ENCODE measurements around the gene SKI. TPM values are rescaled to one million over a fixed set of nuclear protein-coding genes. Genes with fewer than 3 reads are reported as not detected.

Gene SKI
- total RNA-seq: 10 to 100 TPM; 24.4 to 52.4 (median 32.2) TPM

DNA sequence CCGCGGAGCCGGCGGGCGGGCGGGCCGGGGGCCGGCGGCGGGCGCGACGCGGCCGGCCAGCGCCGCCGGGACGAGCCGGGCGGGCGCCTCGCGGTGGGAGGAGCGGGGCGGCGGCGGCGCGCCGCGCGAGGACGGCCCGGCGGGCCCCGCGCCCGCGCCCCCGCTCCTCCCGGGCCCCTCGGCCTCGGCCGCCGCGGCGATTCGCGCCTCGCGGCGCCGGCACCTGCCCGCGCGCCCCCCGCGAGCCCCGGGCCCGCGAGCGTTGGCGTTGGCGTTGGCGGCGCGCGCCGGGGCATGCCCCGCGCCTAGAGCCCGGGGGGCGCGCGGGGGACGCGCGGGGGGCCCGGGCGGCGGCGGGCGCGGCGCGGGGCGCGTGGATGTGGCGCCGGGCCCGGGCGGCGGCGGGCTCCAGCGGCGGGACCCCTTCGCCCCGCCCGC, at the start of gene SKI:
Gene SKI, plus strand, starts transcription at position 163 of the 438 bp plus-strand sequence. CDS start 448 bp downstream, outside the sequence.
- Histone ChIP-seq H3K27ac (peak within 1 kb of the TSS; percentile 98 to 100 (median 100)), H3K36me3 (no peaks in the 10 kb centered on the region), H3K27me3 (no peaks in the 10 kb centered on the region), H3K4me3 (peak within 1 kb of the TSS; percentile 86 to 97 (median 95)), H3K4me1 (peaks cover 15 to 49% (median 46%) of the 10 kb centered on the region in 4 donors), H3K9me3 (no peaks in the 10 kb centered on the region)
- intact Hi-C loops (cut with DNase I; ENCODE audit: low total_unique reads) (no loop called here), in situ Hi-C loops (cut with MboI; ENCODE audit: low pct_ligation_motif_present in 1 of 4, low pct_unique_long_range_greater_than_20kb in 1 of 4, low sequenced_read_pairs in 3 of 4) (no loop called here)
- no peak for DNase-seq
- TF ChIP-seq EP300 (IDR thresholded peaks at IDR 0.05; ENCODE audit: low read depth) (no peak), POLR2A (IDR thresholded peaks at IDR 0.05) (no peak), POLR2AphosphoS5 (IDR thresholded peaks at IDR 0.05) (no peak)
- TF ChIP-seq, protein P1, sequence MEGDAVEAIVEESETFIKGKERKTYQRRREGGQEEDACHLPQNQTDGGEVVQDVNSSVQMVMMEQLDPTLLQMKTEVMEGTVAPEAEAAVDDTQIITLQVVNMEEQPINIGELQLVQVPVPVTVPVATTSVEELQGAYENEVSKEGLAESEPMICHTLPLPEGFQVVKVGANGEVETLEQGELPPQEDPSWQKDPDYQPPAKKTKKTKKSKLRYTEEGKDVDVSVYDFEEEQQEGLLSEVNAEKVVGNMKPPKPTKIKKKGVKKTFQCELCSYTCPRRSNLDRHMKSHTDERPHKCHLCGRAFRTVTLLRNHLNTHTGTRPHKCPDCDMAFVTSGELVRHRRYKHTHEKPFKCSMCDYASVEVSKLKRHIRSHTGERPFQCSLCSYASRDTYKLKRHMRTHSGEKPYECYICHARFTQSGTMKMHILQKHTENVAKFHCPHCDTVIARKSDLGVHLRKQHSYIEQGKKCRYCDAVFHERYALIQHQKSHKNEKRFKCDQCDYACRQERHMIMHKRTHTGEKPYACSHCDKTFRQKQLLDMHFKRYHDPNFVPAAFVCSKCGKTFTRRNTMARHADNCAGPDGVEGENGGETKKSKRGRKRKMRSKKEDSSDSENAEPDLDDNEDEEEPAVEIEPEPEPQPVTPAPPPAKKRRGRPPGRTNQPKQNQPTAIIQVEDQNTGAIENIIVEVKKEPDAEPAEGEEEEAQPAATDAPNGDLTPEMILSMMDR (IDR thresholded peaks at IDR 0.05): no peak
- WGBS, 2 donors (ENCODE audit: low coverage in 1 of 2): 1% methylated on average over 17 of the region's 100 CpGs; no CpG with 5 or more reads in 1 of the 2 donors

- no peak for DNase-seq
- no peak overlapping the region for H3K27ac ChIP-seq
- no peak overlapping the region for H3K4me3 ChIP-seq
- TF ChIP-seq POLR2AphosphoS5 (IDR thresholded peaks at IDR 0.05) (no peak), POLR2A (IDR thresholded peaks at IDR 0.05) (no peak), EP300 (IDR thresholded peaks at IDR 0.05; ENCODE audit: low read depth) (no peak)
- TF ChIP-seq, protein P1 (IDR thresholded peaks at IDR 0.05): no peak
- H3K9me3 ChIP-seq: no peaks in the 10 kb centered on the region
- H3K36me3 ChIP-seq: no peaks in the 10 kb centered on the region
- intact Hi-C loops (cut with DNase I; ENCODE audit: low total_unique reads) (no loop called here), in situ Hi-C loops (cut with MboI; ENCODE audit: low pct_ligation_motif_present in 1 of 4, low pct_unique_long_range_greater_than_20kb in 1 of 4, low sequenced_read_pairs in 3 of 4) (loop anchor here in 2 of 4 donors (25.0 kb wide), 2 partner anchors 358 to 608 kb away; partner anchors contain the start of genes HES5 (in 1 of the 2) and PANK4 (in 1 of the 2))
- WGBS, 2 donors (ENCODE audit: low coverage in 1 of 2): 89 to 92% methylated on average over 3 to 8 of the region's 16 CpGs
- no peaks in the 10 kb centered on the region for H3K27me3 ChIP-seq
- H3K4me1 ChIP-seq: no peaks in the 10 kb centered on the region
Observed at GRCh38 chr1:2178875-2179274, 49.2 kb upstream of the SKI start.

GRCh38 chr1:2179283-2180013, 48.7 kb upstream of the SKI start:
- intact Hi-C loops (cut with DNase I; ENCODE audit: low total_unique reads) (loop anchor here (5.0 kb wide), 1 partner anchor 37 kb away; no protein-coding TSS in a partner anchor), in situ Hi-C loops (cut with MboI; ENCODE audit: low pct_ligation_motif_present in 1 of 4, low pct_unique_long_range_greater_than_20kb in 1 of 4, low sequenced_read_pairs in 3 of 4) (loop anchor here in 2 of 4 donors (25.0 kb wide), 2 partner anchors 358 to 608 kb away; partner anchors contain the start of genes HES5 (in 1 of the 2) and PANK4 (in 1 of the 2))

More at GRCh38 chr1:2179283-2180013, 48.7 kb upstream of the SKI start:
- Histone ChIP-seq H3K27me3 (no peaks in the 10 kb centered on the region), H3K27ac (no peak overlapping the region), H3K4me3 (no peak overlapping the region), H3K36me3 (no peaks in the 10 kb centered on the region), H3K4me1 (no peaks in the 10 kb centered on the region), H3K9me3 (no peaks in the 10 kb centered on the region)
- no peak for DNase-seq
- WGBS, 2 donors (ENCODE audit: low coverage in 1 of 2): 78% methylated on average over 8 to 25 of the region's 28 CpGs
- TF ChIP-seq EP300 (IDR thresholded peaks at IDR 0.05; ENCODE audit: low read depth) (no peak), POLR2A (IDR thresholded peaks at IDR 0.05) (no peak)
- TF ChIP-seq, protein P1 (IDR thresholded peaks at IDR 0.05): no peak

Data from transverse colon (tissue), 4 donors.